ENCODE data around the gene CFAP44.

GRCh38 chr3:113405180-113405579 is 36.1 kb downstream of the CFAP44 start:
- TF ChIP-seq TAF1 (IDR thresholded peaks at IDR 0.05; ENCODE audit: low read depth, low read length), result no peak
- no peak for TF ChIP-seq POLR2A (IDR thresholded peaks at IDR 0.05; ENCODE audit: low read depth, low read length)
- no peak for TF ChIP-seq PAX5 (IDR thresholded peaks at IDR 0.05; ENCODE audit: insufficient read depth, low read length, severe bottlenecking)
- TF ChIP-seq POLR2AphosphoS5 (IDR thresholded peaks at IDR 0.05; ENCODE audit: low read depth, low read length), result no peak
- TF ChIP-seq POU2F2 (IDR thresholded peaks at IDR 0.05; ENCODE audit: low read depth, low read length), result no peak
- TF ChIP-seq SPI1 (IDR thresholded peaks at IDR 0.05; ENCODE audit: low read depth, low read length), result 0 out of 2 replicates have a peak, but pooled peaks have one; percentile 7

Data from GM12891 (cell line).